Esophagus mucosa (tissue), 1 donor: ENCODE results near the gene L3HYPDH. TPM values are rescaled to one million over a fixed set of nuclear protein-coding genes. Genes with fewer than 3 reads are reported as not detected.

Experiments
- ATAC-seq: fragments of 200-7000 bp; cut with Tn5 transposase; one replicate; pipeline ENCODE4 v1.9.1; 2020
- total RNA-seq: library from RNA; stranded (reverse); gene quantifications from one replicate; pipeline ENCODE4 v1.2.4, GENCODE V29; 2023
- donor health status: DM: yes; HTN: yes; CAD: no.

L3HYPDH gene
- total RNA-seq, 1 donor from 2014 or later, result 11.5 TPM

GRCh38 chr14:59424341-59425071, 59.7 kb downstream of the L3HYPDH start:
- no peak for ATAC-seq

Other genes starting within 250 kb of the L3HYPDH start
- gene GPR135, start 19.0 kb downstream of the L3HYPDH start, total RNA-seq, result 0.56 TPM
- 14.6 TPM for gene JKAMP, start 109 bp upstream of the L3HYPDH start, total RNA-seq
- not detected for gene CCDC175, start 92.4 kb upstream of the L3HYPDH start, total RNA-seq